Stimulated activated naive CD8-positive, alpha-beta T cell treated with anti-CD3 and anti-CD28 coated beads, Interleukin-15, Interleukin-2, amounts not matched to agents 100 ng/mL and 50 ng/mL, for 24 hours (primary cell): ENCODE measurements around the gene MAD1L1.

Experiments used
- H3K27ac Mint-ChIP-seq: one replicate; pipeline ENCODE4 v1.8.0; 2021; ENCODE audit warnings: mild to moderate bottlenecking, mixed read lengths
- H3K27me3 Mint-ChIP-seq: one replicate; pipeline ENCODE4 v1.8.0; 2021; ENCODE audit warnings: mixed read lengths
- H3K36me3 Mint-ChIP-seq: one replicate; pipeline ENCODE4 v1.8.0; 2021; ENCODE audit warnings: low read depth, mixed read lengths
- H3K4me1 Mint-ChIP-seq: one replicate; pipeline ENCODE4 v1.8.0; 2021; ENCODE audit warnings: low read depth, mixed read lengths
- H3K4me3 Mint-ChIP-seq: one replicate; pipeline ENCODE4 v1.8.0; 2021; ENCODE audit warnings: mild to moderate bottlenecking, mixed read lengths
- H3K9me3 Mint-ChIP-seq: one replicate; pipeline ENCODE4 v1.8.0; 2021; ENCODE audit warnings: mixed read lengths

The MAD1L1 gene

GRCh38 chr7:1956611-1957470 is 275.9 kb downstream of the MAD1L1 start:
- H3K27ac Mint-ChIP-seq, result no peak overlapping the region
- peaks cover 24% of the 10 kb centered on the region for H3K9me3 Mint-ChIP-seq
- H3K4me1 Mint-ChIP-seq, result peaks cover 19% of the 10 kb centered on the region
- peaks cover 3% of the 10 kb centered on the region for H3K27me3 Mint-ChIP-seq
- peaks cover 53% of the 10 kb centered on the region for H3K36me3 Mint-ChIP-seq
- H3K4me3 Mint-ChIP-seq, result no peak overlapping the region

GRCh38 chr7:1956141-1956540 is 276.6 kb downstream of the MAD1L1 start:
- peaks cover 17% of the 10 kb centered on the region for H3K9me3 Mint-ChIP-seq
- H3K36me3 Mint-ChIP-seq, result peaks cover 46% of the 10 kb centered on the region
- H3K4me1 Mint-ChIP-seq, result peaks cover 12% of the 10 kb centered on the region
- H3K27ac Mint-ChIP-seq, result no peak overlapping the region
- no peaks in the 10 kb centered on the region for H3K27me3 Mint-ChIP-seq
- no peak overlapping the region for H3K4me3 Mint-ChIP-seq

DNA sequence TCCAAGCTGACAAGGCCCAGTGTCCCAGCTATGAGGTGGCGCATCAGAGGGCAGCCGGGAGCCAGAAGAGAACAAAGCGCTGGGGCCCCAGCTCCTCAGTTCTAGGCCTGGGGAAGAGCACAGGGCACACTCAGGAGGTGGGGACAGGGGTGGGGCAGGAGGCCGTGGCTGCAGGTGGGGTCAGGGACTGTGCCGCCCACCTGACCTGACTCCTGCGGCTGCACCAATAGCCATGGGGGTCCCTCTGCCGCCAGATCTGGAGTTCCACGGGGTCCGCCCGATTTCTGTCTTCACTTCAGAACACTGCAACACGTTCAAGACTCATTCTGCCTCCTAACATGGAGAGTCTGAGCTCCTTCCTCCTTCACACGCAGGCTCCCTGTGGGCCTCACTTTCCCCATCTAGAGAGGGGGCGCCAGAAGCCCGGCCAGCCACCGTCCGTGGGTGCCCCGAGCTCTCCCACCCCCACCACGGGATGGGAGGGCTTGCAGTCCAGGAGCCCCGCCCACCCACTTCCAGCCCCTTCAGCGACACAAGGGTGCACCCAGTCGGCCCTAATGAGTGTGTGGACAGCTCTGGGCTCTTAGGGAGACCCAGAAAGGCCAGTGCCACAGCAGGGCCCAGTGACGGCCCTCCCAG is 278.3 kb downstream of the MAD1L1 start:
- peaks cover 30% of the 10 kb centered on the region for H3K36me3 Mint-ChIP-seq
- H3K9me3 Mint-ChIP-seq, result peaks cover 10% of the 10 kb centered on the region
- H3K27me3 Mint-ChIP-seq, result no peaks in the 10 kb centered on the region
- no peak overlapping the region for H3K27ac Mint-ChIP-seq
- H3K4me1 Mint-ChIP-seq, result no peaks in the 10 kb centered on the region
- H3K4me3 Mint-ChIP-seq, result no peak overlapping the region

DNA sequence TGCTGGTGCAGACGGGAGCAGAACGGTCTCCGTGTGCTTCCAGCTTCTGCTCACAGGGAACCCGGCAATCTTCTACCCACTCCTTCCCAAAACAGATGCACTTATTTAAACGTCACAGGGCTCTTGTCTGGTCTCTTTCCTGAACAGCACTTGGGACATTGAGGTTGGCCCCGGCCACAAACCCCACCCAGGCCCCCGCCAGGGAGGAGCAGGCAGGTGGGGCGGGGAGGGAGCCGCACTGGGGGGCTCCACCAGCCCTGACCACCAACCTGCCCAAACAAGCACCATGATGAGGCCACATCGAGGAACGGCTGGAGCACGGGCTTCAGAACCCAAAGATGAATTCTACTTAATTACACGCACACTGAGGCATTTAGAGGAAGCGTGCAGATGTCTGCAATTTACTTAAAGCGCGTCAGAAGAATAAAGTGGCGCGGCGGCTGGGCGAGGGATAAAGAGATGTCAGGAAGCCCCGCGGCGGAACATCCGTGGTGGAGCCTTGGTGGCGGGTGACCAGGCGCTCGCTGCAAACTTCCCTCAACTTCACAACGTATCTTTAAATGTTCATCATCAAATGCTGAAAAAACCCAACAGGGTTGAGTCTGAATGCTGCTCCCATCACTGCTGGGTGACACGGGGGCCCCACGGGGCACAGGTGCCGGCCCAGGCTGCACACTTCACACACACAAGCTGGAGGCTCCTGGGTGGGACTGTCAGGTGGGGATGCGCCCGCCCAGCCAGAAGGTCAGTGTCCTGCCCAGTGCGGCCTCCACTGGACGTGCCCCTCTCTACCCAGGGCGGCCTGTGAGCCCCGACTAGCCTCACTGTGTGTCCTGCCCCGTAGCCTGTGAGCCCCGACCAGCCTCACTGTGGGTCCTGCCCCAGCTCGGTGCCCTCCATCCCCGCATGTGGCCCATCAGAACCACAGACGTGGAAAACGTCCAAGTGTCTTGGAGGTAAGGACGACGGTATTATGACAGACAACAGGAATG is 279.2 kb downstream of the MAD1L1 start:
- Mint-ChIP-seq H3K36me3 (peaks cover 21% of the 10 kb centered on the region), H3K4me1 (no peaks in the 10 kb centered on the region), H3K27me3 (no peaks in the 10 kb centered on the region), H3K9me3 (peaks cover 3% of the 10 kb centered on the region), H3K27ac (no peak overlapping the region), H3K4me3 (no peak overlapping the region)

GRCh38 chr7:1952781-1953180 is 280.0 kb downstream of the MAD1L1 start:
- no peak overlapping the region for H3K27ac Mint-ChIP-seq
- no peaks in the 10 kb centered on the region for H3K9me3 Mint-ChIP-seq
- peaks cover 15% of the 10 kb centered on the region for H3K36me3 Mint-ChIP-seq
- H3K27me3 Mint-ChIP-seq, result no peaks in the 10 kb centered on the region
- H3K4me1 Mint-ChIP-seq, result no peaks in the 10 kb centered on the region
- no peak overlapping the region for H3K4me3 Mint-ChIP-seq

DNA sequence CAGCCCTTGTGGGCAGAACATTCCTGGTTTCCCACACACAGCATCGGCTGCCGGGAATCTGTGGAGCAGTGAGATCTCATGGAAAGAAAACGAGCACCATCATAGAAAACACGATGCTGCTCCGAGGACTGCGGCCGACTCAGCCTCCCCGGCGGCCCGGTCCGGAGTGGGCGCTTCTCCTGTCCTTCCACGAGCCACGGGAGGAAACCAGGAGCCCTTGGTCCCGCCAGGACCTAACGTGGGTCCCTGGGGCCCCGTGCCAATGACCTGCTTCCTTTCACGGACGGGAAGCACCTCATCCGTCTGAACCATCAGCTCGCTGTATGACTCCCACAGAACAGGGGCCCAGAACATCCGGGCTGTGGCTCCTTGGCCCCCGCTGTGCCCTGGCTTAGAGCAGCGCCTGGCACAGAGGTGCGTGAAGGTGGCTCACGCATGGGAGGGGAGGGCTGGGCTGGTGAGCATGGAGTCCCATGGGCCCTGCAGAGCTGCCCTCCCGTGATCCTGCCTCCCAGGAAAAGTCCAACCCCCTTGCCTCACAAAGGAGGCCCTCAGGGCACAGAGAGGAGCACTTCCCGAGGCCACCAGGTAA is 280.5 kb downstream of the MAD1L1 start:
- H3K27me3 Mint-ChIP-seq, result no peaks in the 10 kb centered on the region
- peaks cover 11% of the 10 kb centered on the region for H3K36me3 Mint-ChIP-seq
- H3K27ac Mint-ChIP-seq, result no peak overlapping the region
- H3K4me1 Mint-ChIP-seq, result no peaks in the 10 kb centered on the region
- no peaks in the 10 kb centered on the region for H3K9me3 Mint-ChIP-seq
- no peak overlapping the region for H3K4me3 Mint-ChIP-seq

- no peak overlapping the region for H3K27ac Mint-ChIP-seq
- H3K36me3 Mint-ChIP-seq, result peaks cover 5% of the 10 kb centered on the region
- H3K4me1 Mint-ChIP-seq, result no peaks in the 10 kb centered on the region
- no peak overlapping the region for H3K4me3 Mint-ChIP-seq
- no peaks in the 10 kb centered on the region for H3K9me3 Mint-ChIP-seq
- no peaks in the 10 kb centered on the region for H3K27me3 Mint-ChIP-seq
These were observed 281.1 kb downstream of the MAD1L1 start for GRCh38 chr7:1951600-1951999.

DNA sequence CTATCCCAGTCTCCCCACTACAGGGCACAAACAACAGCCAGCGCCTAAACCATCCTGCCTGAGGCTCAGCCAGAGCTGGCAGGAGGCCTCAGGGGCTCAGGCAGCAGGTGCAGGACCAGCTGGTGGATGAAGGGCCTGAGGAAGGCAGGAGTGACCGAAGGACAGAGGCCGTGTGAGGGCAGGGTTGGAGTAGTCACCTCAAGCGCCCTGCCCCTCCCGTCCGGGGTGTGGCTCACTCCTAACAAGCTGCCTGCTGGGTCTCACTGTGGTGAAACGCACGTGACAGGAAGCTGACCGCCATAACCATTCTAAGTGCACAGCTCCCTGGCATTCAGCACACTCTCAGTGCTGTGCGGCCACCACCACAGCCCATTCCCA is 281.6 kb downstream of the MAD1L1 start:
- H3K4me1 Mint-ChIP-seq, result no peaks in the 10 kb centered on the region
- H3K36me3 Mint-ChIP-seq, result peaks cover under 1% of the 10 kb centered on the region
- no peak overlapping the region for H3K4me3 Mint-ChIP-seq
- H3K27me3 Mint-ChIP-seq, result no peaks in the 10 kb centered on the region
- no peak overlapping the region for H3K27ac Mint-ChIP-seq
- H3K9me3 Mint-ChIP-seq, result no peaks in the 10 kb centered on the region

- H3K27ac Mint-ChIP-seq, result no peak overlapping the region
- H3K4me3 Mint-ChIP-seq, result no peak overlapping the region
- H3K36me3 Mint-ChIP-seq, result no peaks in the 10 kb centered on the region
- H3K9me3 Mint-ChIP-seq, result no peaks in the 10 kb centered on the region
- H3K27me3 Mint-ChIP-seq, result no peaks in the 10 kb centered on the region
- no peaks in the 10 kb centered on the region for H3K4me1 Mint-ChIP-seq
These were observed 282.1 kb downstream of the MAD1L1 start for GRCh38 chr7:1950452-1951158.

DNA sequence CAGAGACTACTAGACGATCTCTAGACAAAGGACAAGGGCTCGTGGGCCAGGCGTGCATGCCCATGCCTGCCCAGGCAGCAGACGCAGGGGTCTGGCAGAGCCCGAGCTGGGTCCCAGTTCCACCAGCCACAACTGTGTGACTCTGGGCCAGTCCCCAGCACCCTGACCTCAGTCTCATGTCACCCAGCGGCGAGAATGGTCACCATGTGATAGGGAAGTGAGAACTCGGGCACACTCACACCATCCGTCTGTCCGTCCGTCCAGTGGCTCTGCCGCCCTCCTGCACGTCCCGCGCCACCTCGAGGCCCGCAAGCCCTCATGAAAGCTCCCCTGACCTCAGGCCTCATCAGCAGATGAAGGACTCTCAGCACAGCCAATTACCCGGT is 282.7 kb downstream of the MAD1L1 start:
- Mint-ChIP-seq H3K27ac (no peak overlapping the region), H3K4me1 (no peaks in the 10 kb centered on the region), H3K9me3 (no peaks in the 10 kb centered on the region), H3K27me3 (no peaks in the 10 kb centered on the region), H3K4me3 (no peak overlapping the region), H3K36me3 (no peaks in the 10 kb centered on the region)

DNA sequence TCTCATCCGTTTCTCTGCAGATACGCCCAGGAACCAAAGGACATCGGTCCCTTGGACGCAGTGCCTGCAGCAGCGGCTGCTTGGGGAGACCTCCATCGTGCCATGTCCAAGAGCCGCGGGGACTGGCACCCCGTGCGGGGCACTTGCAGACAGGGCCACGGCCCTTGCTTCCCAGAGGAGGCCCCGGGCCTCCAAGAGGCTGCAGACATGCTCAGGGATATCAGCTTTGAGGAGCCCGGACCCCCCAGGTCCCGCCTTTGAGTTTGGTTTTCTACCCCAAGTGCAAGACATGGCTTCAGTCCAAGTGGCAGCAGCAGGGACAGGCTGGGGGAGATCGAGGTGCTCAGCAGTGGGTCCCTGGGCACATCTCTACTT is 283.1 kb downstream of the MAD1L1 start:
- Mint-ChIP-seq H3K4me1 (no peaks in the 10 kb centered on the region), H3K27ac (no peak overlapping the region), H3K9me3 (no peaks in the 10 kb centered on the region), H3K27me3 (no peaks in the 10 kb centered on the region), H3K4me3 (no peak overlapping the region), H3K36me3 (no peaks in the 10 kb centered on the region)

DNA sequence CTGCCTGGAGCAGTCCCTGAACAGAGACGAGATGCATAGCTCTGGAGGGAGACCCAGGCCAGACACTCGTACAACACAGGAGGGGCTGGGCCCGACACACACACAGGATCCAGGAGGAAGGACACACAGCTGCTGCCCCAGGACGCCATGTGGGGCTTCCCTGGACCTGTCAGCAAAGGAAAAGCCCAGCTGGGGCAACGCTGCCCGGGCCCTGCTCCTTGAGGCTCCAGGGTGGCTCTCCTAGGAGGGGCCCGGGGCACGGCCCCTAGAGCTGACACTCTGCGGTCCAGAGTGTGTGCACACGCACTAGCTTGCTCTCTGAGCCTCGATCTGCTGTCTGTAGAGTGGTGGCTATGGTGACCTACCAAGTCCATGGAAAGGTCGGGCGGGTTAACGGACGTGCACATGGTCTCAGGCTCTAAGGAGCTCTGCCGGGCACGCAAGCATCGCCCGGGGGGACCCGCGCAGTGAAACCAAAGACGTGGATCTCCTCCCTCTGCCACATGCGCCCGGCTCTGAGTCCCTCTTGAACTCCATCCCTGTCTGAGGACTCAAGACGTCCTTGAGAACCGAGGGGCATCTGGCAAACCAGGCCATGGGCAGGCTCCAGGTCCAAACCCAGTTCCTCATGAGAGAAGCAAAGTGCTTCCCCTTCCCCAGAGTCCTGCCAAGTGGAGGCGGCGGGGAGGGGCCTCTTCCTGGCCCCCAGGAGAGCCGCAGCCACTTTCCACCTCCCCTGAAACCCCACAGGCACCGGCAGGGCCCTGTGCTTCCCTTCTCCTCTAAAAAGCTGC is 283.7 kb downstream of the MAD1L1 start:
- H3K9me3 Mint-ChIP-seq, result no peaks in the 10 kb centered on the region
- H3K27me3 Mint-ChIP-seq, result no peaks in the 10 kb centered on the region
- no peak overlapping the region for H3K27ac Mint-ChIP-seq
- no peaks in the 10 kb centered on the region for H3K36me3 Mint-ChIP-seq
- H3K4me3 Mint-ChIP-seq, result no peak overlapping the region
- peaks cover 3% of the 10 kb centered on the region for H3K4me1 Mint-ChIP-seq

DNA sequence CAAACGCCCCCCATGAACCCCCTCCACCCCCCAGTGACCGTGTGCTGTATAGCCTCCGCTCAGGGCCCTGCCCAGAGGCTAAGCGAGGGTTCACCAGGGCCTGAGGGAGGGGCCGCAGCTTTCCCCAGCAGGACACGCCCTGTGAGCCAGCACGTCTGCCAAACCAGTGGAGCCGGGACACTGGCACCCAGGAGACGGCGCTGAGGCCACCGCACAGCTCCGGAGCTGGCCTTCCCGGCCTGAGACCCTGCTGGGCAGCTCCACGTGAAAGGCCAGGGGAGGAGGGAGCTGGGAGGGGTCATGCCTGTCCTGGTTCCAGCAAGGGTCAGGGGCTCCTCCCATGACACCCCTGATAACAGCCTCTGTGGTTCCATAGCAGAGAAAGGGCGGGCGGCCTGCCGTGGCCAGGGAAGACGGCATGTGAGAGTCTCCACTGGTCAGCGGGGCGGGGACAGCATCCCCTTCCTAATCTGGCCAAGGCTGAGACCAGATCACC is 284.4 kb downstream of the MAD1L1 start:
- H3K4me3 Mint-ChIP-seq, result no peak overlapping the region
- no peaks in the 10 kb centered on the region for H3K36me3 Mint-ChIP-seq
- no peaks in the 10 kb centered on the region for H3K27me3 Mint-ChIP-seq
- H3K4me1 Mint-ChIP-seq, result peaks cover 11% of the 10 kb centered on the region
- H3K27ac Mint-ChIP-seq, result no peak overlapping the region
- H3K9me3 Mint-ChIP-seq, result no peaks in the 10 kb centered on the region
